LNCaP clone FGC (cell line): Measurements from ENCODE around the gene CBX4.

Source experiments
- DNase-seq: peaks from one replicate; pipeline ENCODE4 v3.0.0-alpha.2; 2011; ENCODE audit warnings: low read depth
- H3K4me3 ChIP-seq: 2 replicates; pipeline ENCODE4 v1.5.1; 2011; ENCODE audit warnings: mild to moderate bottlenecking, low read depth, low read length, control low read depth
- TF ChIP-seq, protein P1 (sequence below): IDR thresholded peaks from 2 replicates; pipeline ENCODE4 v1.5.1; 2012; ENCODE audit warnings: mild to moderate bottlenecking; ENCODE audit not compliant: control insufficient read depth, insufficient read depth; ENCODE audit errors: extremely low read depth

CBX4 gene

DNA sequence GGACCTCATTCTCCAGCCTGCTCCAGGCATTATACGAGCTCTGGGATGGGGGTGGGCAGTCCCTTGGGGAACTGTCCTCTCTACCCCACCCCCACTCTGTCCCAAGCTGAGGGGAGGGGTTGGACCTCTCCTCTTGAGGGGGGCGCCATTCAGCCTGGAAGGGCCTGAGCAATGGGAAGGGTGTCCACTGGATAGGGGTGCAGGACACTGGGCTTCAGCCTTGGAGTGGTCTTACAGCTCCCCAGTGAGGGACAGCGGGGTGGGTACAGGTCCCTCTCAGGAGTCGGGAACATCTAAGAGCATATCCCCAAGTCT is 32.8 kb downstream of the CBX4 start:
- no peak overlapping the region for H3K4me3 ChIP-seq
- TF ChIP-seq, protein P1, sequence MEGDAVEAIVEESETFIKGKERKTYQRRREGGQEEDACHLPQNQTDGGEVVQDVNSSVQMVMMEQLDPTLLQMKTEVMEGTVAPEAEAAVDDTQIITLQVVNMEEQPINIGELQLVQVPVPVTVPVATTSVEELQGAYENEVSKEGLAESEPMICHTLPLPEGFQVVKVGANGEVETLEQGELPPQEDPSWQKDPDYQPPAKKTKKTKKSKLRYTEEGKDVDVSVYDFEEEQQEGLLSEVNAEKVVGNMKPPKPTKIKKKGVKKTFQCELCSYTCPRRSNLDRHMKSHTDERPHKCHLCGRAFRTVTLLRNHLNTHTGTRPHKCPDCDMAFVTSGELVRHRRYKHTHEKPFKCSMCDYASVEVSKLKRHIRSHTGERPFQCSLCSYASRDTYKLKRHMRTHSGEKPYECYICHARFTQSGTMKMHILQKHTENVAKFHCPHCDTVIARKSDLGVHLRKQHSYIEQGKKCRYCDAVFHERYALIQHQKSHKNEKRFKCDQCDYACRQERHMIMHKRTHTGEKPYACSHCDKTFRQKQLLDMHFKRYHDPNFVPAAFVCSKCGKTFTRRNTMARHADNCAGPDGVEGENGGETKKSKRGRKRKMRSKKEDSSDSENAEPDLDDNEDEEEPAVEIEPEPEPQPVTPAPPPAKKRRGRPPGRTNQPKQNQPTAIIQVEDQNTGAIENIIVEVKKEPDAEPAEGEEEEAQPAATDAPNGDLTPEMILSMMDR = no peak
- DNase-seq = no peak

DNA sequence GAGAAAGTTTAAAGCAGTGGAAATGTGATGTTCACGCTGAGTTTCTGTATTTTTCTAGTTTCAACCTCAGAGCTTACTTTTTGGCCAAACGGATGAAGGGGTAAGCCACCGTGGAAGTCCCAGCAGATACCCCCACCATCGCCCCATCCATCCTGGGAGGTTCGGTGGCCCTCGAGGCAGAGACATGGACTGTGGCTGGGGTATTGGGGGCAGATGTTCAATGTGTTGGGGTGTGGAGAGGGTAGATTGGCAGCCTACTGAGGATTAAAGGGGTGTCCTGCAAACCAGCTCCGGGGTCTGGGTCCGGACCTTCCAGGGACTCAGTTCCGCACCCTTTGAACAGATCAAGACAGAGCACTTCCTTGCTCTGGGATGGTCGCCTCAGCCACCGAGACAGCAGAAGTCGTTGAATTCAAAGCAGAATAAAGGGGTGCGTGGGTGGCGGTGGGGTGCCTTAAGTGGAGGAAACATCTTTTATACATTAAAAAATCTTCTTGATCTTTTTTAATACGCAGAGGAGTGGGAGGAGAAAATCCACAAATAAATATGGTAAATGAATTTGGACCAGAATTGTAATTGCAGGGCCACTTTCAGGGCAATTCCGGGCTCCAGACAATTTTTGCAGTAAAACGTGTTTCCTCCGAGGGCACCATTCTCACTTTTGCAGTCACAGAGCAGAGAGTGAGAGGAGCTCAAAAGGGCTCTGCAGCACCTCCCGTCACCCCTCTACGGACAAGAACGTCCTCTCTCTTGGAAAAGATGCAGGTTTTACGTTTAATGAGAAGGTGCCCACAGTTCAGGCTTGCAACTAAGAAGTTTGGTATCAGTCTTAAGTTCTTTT is 34.2 kb downstream of the CBX4 start:
- no peak for DNase-seq
- TF ChIP-seq, protein P1 = no peak
- no peak overlapping the region for H3K4me3 ChIP-seq

DNA sequence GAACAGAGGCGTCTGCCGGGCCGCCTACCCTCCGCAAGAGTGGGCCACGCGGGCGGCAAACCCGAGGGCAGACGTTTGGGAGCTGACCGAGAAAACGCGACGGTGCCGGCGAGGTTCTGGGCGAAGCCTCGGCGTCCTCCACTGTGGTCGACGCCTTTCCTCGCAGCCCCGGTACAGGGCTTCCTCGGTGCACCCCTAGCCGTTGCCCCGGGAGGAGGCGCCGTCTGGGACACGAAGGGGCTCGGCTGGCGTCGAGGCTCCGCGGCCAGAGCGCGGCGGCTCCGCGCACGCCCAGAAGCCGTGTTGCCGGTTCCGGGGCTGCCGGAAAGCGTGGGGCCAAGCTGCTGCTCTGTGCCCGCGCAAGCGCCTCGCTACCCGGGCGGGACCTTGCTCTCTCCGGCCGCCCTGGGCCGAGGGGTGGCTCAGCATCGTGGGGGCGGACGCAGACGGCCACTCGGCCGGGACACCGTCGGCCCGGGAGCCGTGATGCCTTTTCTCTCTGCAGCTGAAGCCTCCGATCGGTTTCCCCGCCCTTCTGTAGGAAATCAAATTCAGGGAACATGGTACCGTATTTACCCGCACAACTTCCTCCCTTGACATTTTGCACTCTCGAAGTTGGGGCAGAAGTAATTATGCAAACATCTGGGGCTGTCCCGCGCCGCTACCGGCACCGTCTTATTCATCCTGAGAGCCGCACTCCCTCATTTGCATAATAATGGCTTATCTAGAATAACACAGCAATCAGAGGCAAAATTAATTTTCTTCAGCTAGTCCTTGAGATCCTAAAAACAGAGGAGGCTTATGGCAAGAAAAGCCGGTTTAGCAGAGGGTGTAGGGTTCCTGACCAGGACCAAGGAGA is 35.0 kb downstream of the CBX4 start:
- no peak overlapping the region for H3K4me3 ChIP-seq
- TF ChIP-seq, protein P1 = no peak
- DNase-seq = no peak

DNA sequence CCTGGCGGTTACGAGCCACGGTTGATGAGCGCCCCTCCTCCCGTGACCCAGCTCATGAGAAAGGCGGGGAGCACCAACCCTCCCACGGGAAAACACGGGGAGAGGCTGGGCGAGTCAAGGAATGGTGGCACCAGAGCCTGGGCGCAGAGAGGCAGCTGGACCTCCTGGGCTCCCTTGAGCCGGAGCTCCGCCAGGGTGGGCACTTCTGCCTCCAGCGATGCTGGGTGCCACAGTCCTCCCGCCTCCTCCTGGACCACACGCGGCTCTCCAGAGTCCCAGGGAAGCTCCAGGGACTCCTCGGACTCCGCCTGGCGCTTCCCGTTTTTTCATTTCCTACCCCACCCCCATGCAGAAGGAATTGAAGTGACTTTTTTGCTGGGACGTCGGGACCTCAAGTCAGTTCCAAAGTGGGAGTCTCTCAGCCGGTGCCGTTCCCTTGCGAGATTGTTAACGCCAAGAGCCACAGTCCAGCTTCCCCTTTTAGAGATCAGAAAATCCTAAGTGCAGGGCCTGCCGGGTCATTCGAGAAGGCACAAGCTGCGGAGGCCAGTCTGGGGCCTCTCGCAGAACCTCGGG is 35.7 kb downstream of the CBX4 start:
- no peak for DNase-seq
- no peak overlapping the region for H3K4me3 ChIP-seq
- TF ChIP-seq, protein P1 = no peak

DNA sequence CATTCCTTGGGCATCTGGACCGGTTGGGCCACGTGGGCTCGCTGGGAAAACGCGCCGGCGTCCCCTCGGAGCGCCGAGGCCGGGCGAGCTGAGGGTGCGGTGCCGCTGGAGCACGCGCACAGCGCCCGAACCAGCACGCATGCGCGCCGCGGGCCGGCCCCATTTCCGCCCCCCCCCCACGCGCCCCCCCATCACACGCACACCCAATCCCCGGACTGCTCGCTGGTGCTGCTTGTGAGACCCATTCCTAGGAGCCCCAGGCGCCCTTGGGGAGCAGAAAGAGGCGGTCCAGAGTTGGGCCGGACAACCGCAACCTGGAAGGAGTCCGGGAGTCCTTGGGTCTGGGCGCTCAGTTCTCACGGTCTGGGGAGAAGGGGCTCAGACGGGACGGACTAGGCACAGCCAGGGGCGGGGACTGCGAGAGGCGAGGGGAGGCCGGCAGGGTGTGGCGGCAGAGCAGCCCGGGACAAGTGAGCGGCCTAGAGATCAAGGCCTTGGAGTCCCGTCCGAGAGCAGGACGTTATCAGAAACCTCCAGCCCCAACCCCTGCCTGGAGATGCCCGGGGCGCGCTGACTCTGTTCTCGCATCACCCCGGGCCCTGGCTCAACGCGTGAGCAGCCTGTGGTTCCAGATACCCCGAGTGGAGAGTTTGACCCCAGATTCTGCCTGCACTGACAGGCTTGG is 36.4 kb downstream of the CBX4 start:
- H3K4me3 ChIP-seq = no peak overlapping the region
- DNase-seq = no peak
- TF ChIP-seq, protein P1 = no peak

DNA sequence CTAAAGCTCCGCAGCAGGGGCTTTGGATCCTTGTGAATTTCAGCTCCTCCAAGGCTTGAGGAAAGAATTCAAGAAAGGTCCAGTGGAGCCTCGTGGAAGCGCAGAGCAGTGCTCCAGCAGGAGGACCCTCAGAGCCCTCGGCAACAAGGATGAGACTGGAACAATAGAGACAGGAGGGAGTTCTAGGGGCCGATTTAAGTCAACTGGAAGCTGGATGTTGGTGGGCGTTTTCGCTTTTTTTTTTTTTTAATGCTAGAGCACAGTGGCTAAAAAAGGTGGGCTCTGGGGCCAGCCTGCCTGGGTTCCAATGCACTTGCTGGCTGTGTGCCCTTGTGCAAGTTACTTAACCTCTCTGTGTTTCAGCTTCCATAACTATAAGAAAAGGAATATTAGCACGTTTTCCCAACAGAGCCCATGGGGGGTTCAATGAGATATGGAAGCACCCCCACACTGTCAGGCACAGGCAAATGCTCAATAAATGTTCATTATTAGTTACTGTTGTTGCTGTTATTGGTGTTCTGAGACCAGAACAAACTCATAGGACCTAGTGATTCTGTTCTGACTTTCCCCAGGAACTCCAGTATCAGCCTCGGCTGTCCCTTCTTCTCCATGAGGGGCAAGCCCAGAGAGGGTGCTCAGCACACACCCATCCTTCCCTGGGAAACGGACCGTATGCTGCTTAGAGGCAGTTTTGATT is 37.1 kb downstream of the CBX4 start:
- H3K4me3 ChIP-seq = no peak overlapping the region
- no peak for DNase-seq
- TF ChIP-seq, protein P1 = no peak
